B cell (primary cell): Measurements from ENCODE around the gene FOLR3. TPM values are rescaled to one million over a fixed set of nuclear protein-coding genes. Genes with fewer than 3 reads are reported as not detected.

Experiments
- ATAC-seq: fragments of 200-7000 bp; cut with Tn5 transposase; one replicate; pipeline ENCODE4 v1.10.0; 2021; ENCODE audit warnings: low read depth, mild to moderate bottlenecking, moderate number of reproducible peaks, moderate library complexity
- CTCF ChIA-PET: fragments of 350-600 bp; sonication (Branson Sonifier 250); formaldehyde crosslinking; loops from one replicate; lab custom pipeline; 2021; ENCODE audit warnings: antibody characterized with exemption, inconsistent platforms; lab: Charles Lee
- POLR2A ChIA-PET: fragments of 350-600 bp; sonication (Branson Sonifier 250); formaldehyde crosslinking; loops from one replicate; lab custom pipeline; 2021; ENCODE audit warnings: antibody characterized with exemption; lab: Charles Lee
- DNase-seq: peaks from one replicate; pipeline ENCODE4 v3.0.0; 2013
- H2AFZ ChIP-seq: 2 replicates; pipeline ENCODE4 v1.6.1; 2012; ENCODE audit warnings: mild to moderate bottlenecking, low read depth, low read length; ENCODE audit not compliant: insufficient read depth, poor library complexity, severe bottlenecking
- H3K27ac ChIP-seq, 2 donors: 1 replicate in 1 of 2; 2 replicates in 1 of 2; pipeline ENCODE4 v1.5.1; 2012 to 2013; ENCODE audit warnings: low read length in 2 of 2, mild to moderate bottlenecking in 2 of 2, moderate library complexity in 1 of 2
- H3K27me3 ChIP-seq, 4 experiments: fragments of 200-600 bp in 1 of 4; sonication (generic) in 1 of 4; replicated peaks in 1 of 4; 1 replicate in 2 of 4; 2 replicates in 2 of 4; pipeline versions ENCODE4 v1.6.1 to v1.7.0; 2013 to 2016; ENCODE audit warnings: low read length in 3 of 4, mild to moderate bottlenecking in 2 of 4, mixed read lengths in 1 of 4, moderate library complexity in 1 of 4; ENCODE audit not compliant: insufficient read depth in 4 of 4, control insufficient read depth in 3 of 4; ENCODE audit errors: control extremely low read depth in 1 of 4
- H3K36me3 ChIP-seq, 2 experiments: replicated peaks in 1 of 2; 1 replicate in 1 of 2; 2 replicates in 1 of 2; pipeline versions ENCODE4 v1.6.1 to v1.7.1; 2013; ENCODE audit warnings: low read length in 1 of 2; ENCODE audit not compliant: insufficient read depth in 2 of 2, control insufficient read depth in 1 of 2; ENCODE audit errors: control extremely low read depth in 1 of 2, extremely low read depth in 1 of 2
- H3K4me1 ChIP-seq, 2 donors: fragments of 200-600 bp in 1 of 2; sonication (generic) in 1 of 2; 1 replicate in 1 of 2; 2 replicates in 1 of 2; pipeline versions ENCODE4 v1.5.1 to v1.6.1; 2013 to 2017; ENCODE audit warnings: low read length in 2 of 2; ENCODE audit not compliant: control insufficient read depth in 2 of 2, insufficient read depth in 2 of 2
- H3K4me2 ChIP-seq: replicated peaks from 2 replicates; pipeline ENCODE3; 2012; ENCODE audit warnings: mild to moderate bottlenecking, low read depth, low read length; ENCODE audit not compliant: poor library complexity, severe bottlenecking
- H3K4me3 ChIP-seq, 5 experiments: fragments of 200-600 bp in 1 of 5; sonication (generic) in 1 of 5; 1 replicate in 3 of 5; 2 replicates in 2 of 5; pipeline versions ENCODE4 v1.5.1 to v1.7.0; 2011 to 2016; ENCODE audit warnings: low read length in 4 of 5, mild to moderate bottlenecking in 4 of 5, low read depth in 2 of 5, control low read depth in 1 of 5, moderate library complexity in 1 of 5; ENCODE audit not compliant: insufficient read depth in 1 of 5; ENCODE audit errors: control extremely low read depth in 1 of 5, extremely low read depth in 1 of 5
- H3K79me2 ChIP-seq: fragments of 200-600 bp; sonication (generic); one replicate; pipeline ENCODE4 v1.6.0; 2016; ENCODE audit warnings: low read length; ENCODE audit not compliant: control insufficient read depth, insufficient read depth
- H3K9ac ChIP-seq: fragments of 200-600 bp; sonication (generic); 2 replicates; pipeline ENCODE4 v1.6.1; 2017; ENCODE audit warnings: mild to moderate bottlenecking, low read length, moderate library complexity
- H3K9me3 ChIP-seq, 3 donors: one replicate each; pipeline versions ENCODE4 v1.6.1 to v1.7.1; 2013; ENCODE audit warnings: low read length in 2 of 3; ENCODE audit not compliant: control insufficient read depth in 2 of 3, insufficient read depth in 1 of 3; ENCODE audit errors: control extremely low read depth in 1 of 3
- H4K20me1 ChIP-seq: 2 replicates; pipeline ENCODE4 v1.6.0; 2012; ENCODE audit warnings: mild to moderate bottlenecking, low read length; ENCODE audit not compliant: insufficient read depth, control insufficient read depth, poor library complexity, severe bottlenecking
- H3K27ac Mint-ChIP-seq: one replicate; pipeline ENCODE4 v1.8.0; 2021; ENCODE audit warnings: mixed read lengths
- H3K27me3 Mint-ChIP-seq: one replicate; pipeline ENCODE4 v1.8.0; 2021; ENCODE audit warnings: mixed read lengths
- H3K4me1 Mint-ChIP-seq: one replicate; pipeline ENCODE4 v1.8.0; 2021; ENCODE audit warnings: mixed read lengths
- H3K4me3 Mint-ChIP-seq: one replicate; pipeline ENCODE4 v1.8.0; 2021; ENCODE audit warnings: mixed read lengths
- H3K9me3 Mint-ChIP-seq: one replicate; pipeline ENCODE4 v1.8.0; 2022; ENCODE audit warnings: mixed read lengths; ENCODE audit not compliant: insufficient read depth
- CTCF ChIP-seq: fragments of 200-600 bp; IDR thresholded peaks from one replicate; pipeline ENCODE4 v1.8.0; 2022; ENCODE audit warnings: antibody characterized with exemption, mild to moderate bottlenecking
- EZH2 ChIP-seq: IDR thresholded peaks from 2 replicates; pipeline ENCODE4 v1.6.1; 2012; ENCODE audit warnings: borderline replicate concordance, low read depth, mild to moderate bottlenecking, moderate library complexity, low read length; ENCODE audit not compliant: insufficient read depth, poor library complexity, severe bottlenecking
- WGBS: methylation state at CpG from one replicate; pipeline ENCODE4 v1.1.5; 2013; ENCODE audit warnings: missing lambda C conversion rate; ENCODE audit not compliant: insufficient coverage; 5-methylcytosine and 5-hydroxymethylcytosine counted together
- intact Hi-C: fragments of 100-400 bp; cut with micrococcal nuclease; formaldehyde crosslinking; loops from one replicate; pipeline ENCODE4 v1.10.0; 2022
- polyA plus RNA-seq: library from polyadenylated mRNA; depleted of rRNA; stranded (reverse); fragments of >200 nt; gene quantifications from 2 replicates; pipeline ENCODE4 v1.2.3, GENCODE V29; 2012
- total RNA-seq, 2 donors: library from RNA; stranded (reverse); fragments of 120-200 nt in 1 of 2; gene quantifications; 1 replicate in 1 of 2; 2 replicates in 1 of 2; pipeline versions ENCODE4 v1.2.3 to v1.2.4, GENCODE V29; 2013 to 2022

The FOLR3 gene
- total and polyA plus RNA-seq, 2 donors (not counting 1 experiment from before 2014, with no cell fraction given): 0.10 TPM; not detected in 1

GRCh38 chr11:72125956-72126355, 9.6 kb upstream of the FOLR3 start:
- H3K4me2 ChIP-seq: no peak overlapping the region
- Mint-ChIP-seq H3K4me1 (no peaks in the 10 kb centered on the region), H3K27ac (no peak overlapping the region), H3K4me3 (no peak overlapping the region), H3K27me3 (peaks cover 36% of the 10 kb centered on the region), H3K9me3 (peaks cover 13% of the 10 kb centered on the region)
- H3K27me3 ChIP-seq: peaks cover 0 to 11% (median 0%) of the 10 kb centered on the region in 4 experiments
- no peak for TF ChIP-seq EZH2
- no peak for TF ChIP-seq CTCF
- CTCF ChIA-PET: interaction anchor here (1.6 to 1.9 kb wide), 3 partner anchors 18 to 101 kb away, joined by 3 to 5 read pairs (median 4); no protein-coding TSS in a partner anchor
- DNase-seq (no peak), ATAC-seq (no peak)
- WGBS: no CpG with 5 or more reads among the region's 1 CpG
- H3K79me2 ChIP-seq: no peaks in the 10 kb centered on the region
- no peaks in the 10 kb centered on the region for H3K4me1 ChIP-seq
- H3K9me3 ChIP-seq: peaks cover 5 to 16% (median 16%) of the 10 kb centered on the region in 3 donors
- H2AFZ ChIP-seq: no peak overlapping the region
- H4K20me1 ChIP-seq: no peaks in the 10 kb centered on the region
- intact Hi-C loops: no loop called here
- H3K9ac ChIP-seq: no peak overlapping the region
- POLR2A ChIA-PET: no interaction called here
- no peak overlapping the region for H3K27ac ChIP-seq
- H3K36me3 ChIP-seq: no peaks in the 10 kb centered on the region
- no peak overlapping the region for H3K4me3 ChIP-seq

- no peak overlapping the region for H3K27ac Mint-ChIP-seq
- no peak overlapping the region for H3K9ac ChIP-seq
- H3K36me3 ChIP-seq: no peaks in the 10 kb centered on the region
- H3K4me1 ChIP-seq: no peaks in the 10 kb centered on the region
- H3K4me1 Mint-ChIP-seq: no peaks in the 10 kb centered on the region
- WGBS: 83% methylated on average over 2 of the region's 2 CpGs
- H4K20me1 ChIP-seq: no peaks in the 10 kb centered on the region
- no peak overlapping the region for H3K4me3 ChIP-seq
- peaks cover 41% of the 10 kb centered on the region for H3K27me3 Mint-ChIP-seq
- no peak overlapping the region for H3K4me3 Mint-ChIP-seq
- TF ChIP-seq CTCF (no peak), EZH2 (no peak)
- ChIA-PET CTCF (interaction anchor here (1.4 kb wide), 1 partner anchor 16 kb away, joined by 5 read pairs; no protein-coding TSS in a partner anchor), POLR2A (no interaction called here)
- no peak overlapping the region for H3K27ac ChIP-seq
- peaks cover 5 to 16% (median 16%) of the 10 kb centered on the region in 3 donors for H3K9me3 ChIP-seq
- H3K79me2 ChIP-seq: no peaks in the 10 kb centered on the region
- ATAC-seq (no peak), DNase-seq (no peak)
- no peak overlapping the region for H3K4me2 ChIP-seq
- peaks cover 0 to 11% (median 5%) of the 10 kb centered on the region in 4 experiments for H3K27me3 ChIP-seq
- H2AFZ ChIP-seq: no peak overlapping the region
- intact Hi-C loops: no loop called here
- peaks cover 13% of the 10 kb centered on the region for H3K9me3 Mint-ChIP-seq
These were observed 7.6 kb upstream of the FOLR3 start for GRCh38 chr11:72127923-72128322.
